Measurements from ENCODE around the gene CD9. TPM values are rescaled to one million over a fixed set of nuclear protein-coding genes. Genes with fewer than 3 reads are reported as not detected.

The CD9 gene
- total RNA-seq, 1 donor from 2014 or later: 437 TPM

- peaks cover 99% of the 10 kb centered on the region for H3K4me1 ChIP-seq
- no peak for DNase-seq
- no peak for ATAC-seq
Measured at GRCh38 chr12:6224550-6224949, 24.4 kb downstream of the CD9 start.

DNA sequence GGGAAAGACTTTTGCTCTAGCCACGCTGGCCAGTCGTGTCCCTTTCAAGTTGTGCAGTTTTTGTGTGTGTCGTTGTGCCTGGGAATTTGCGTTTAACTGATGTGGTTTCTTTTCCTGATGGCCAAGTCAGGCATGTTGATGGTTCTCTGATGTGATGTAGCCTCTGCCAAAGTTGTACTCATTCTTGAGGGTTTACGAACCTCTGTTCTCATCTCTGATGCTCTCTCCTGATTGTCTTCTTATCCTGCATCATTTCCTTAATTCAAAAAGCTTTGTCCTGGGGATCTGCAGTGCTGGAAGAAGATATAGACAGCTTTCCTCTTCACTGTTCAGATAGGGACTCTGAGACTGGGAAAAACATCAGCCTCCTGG, 25.4 kb downstream of the CD9 start:
- TF ChIP-seq, protein P1, sequence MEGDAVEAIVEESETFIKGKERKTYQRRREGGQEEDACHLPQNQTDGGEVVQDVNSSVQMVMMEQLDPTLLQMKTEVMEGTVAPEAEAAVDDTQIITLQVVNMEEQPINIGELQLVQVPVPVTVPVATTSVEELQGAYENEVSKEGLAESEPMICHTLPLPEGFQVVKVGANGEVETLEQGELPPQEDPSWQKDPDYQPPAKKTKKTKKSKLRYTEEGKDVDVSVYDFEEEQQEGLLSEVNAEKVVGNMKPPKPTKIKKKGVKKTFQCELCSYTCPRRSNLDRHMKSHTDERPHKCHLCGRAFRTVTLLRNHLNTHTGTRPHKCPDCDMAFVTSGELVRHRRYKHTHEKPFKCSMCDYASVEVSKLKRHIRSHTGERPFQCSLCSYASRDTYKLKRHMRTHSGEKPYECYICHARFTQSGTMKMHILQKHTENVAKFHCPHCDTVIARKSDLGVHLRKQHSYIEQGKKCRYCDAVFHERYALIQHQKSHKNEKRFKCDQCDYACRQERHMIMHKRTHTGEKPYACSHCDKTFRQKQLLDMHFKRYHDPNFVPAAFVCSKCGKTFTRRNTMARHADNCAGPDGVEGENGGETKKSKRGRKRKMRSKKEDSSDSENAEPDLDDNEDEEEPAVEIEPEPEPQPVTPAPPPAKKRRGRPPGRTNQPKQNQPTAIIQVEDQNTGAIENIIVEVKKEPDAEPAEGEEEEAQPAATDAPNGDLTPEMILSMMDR (IDR thresholded peaks at IDR 0.05): no peak
- peaks cover 50% of the 10 kb centered on the region for H3K36me3 ChIP-seq
- intact Hi-C loops (cut with DNase I): no loop called here
- H3K27me3 ChIP-seq (ENCODE audit: low read depth): no peaks in the 10 kb centered on the region
- DNase-seq (no peak), ATAC-seq (no peak)
- H3K9me3 ChIP-seq: no peaks in the 10 kb centered on the region
- H3K4me1 ChIP-seq: peaks cover 100% of the 10 kb centered on the region
- H3K4me3 ChIP-seq: no peak overlapping the region
- H3K27ac ChIP-seq: peak overlapping the region; percentile 83

More at GRCh38 chr12:6224550-6224949, 24.4 kb downstream of the CD9 start:
- TF ChIP-seq, protein P1 (IDR thresholded peaks at IDR 0.05): no peak
- H3K9me3 ChIP-seq: no peaks in the 10 kb centered on the region
- no peaks in the 10 kb centered on the region for H3K27me3 ChIP-seq (ENCODE audit: low read depth)
- peaks cover 51% of the 10 kb centered on the region for H3K36me3 ChIP-seq
- H3K4me3 ChIP-seq: no peak overlapping the region
- intact Hi-C loops (cut with DNase I): no loop called here
- H3K27ac ChIP-seq: peak overlapping the region; percentile 83

DNA sequence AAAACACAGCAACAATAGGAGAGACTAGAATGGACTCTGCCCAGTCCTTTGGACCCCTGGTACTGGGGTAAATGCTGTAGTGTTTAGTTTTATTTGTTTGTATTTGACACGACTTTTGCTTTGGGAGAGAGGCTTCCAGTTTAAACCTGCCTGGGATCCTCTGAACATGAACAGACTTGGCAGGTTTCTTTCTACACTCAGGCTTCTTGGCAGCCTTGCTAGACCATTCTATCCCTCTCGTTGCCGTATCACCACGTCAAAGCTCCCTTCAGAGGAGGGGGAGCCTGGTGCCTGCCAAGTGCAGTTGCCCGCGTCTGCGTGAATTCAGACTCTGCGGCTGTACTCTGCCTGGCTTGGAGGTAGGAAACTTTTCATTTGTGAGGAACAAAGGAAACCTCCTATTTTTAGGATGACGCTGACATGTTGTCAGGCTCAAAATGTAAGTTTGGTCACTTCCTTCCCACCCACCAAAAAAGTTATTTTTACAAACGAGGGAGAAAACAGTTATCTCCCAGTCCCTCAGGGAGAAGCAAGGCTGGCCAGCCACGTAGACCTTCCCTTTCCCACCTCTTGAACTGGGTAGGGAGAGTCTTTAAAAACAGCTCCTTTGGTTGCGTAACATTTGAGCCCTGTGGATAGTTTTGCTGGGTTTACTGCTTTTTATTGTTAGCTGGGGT, 25.9 kb downstream of the CD9 start:
- Histone ChIP-seq H3K27ac (peak overlapping the region; percentile 83), H3K36me3 (peaks cover 44% of the 10 kb centered on the region), H3K4me3 (no peak overlapping the region), H3K9me3 (no peaks in the 10 kb centered on the region), H3K4me1 (peaks cover 100% of the 10 kb centered on the region), H3K27me3 (ENCODE audit: low read depth) (no peaks in the 10 kb centered on the region)
- intact Hi-C loops (cut with DNase I): no loop called here
- ATAC-seq (peak; percentile 38 to 48), DNase-seq (no peak)
- TF ChIP-seq, protein P1 (IDR thresholded peaks at IDR 0.05): no peak

DNA sequence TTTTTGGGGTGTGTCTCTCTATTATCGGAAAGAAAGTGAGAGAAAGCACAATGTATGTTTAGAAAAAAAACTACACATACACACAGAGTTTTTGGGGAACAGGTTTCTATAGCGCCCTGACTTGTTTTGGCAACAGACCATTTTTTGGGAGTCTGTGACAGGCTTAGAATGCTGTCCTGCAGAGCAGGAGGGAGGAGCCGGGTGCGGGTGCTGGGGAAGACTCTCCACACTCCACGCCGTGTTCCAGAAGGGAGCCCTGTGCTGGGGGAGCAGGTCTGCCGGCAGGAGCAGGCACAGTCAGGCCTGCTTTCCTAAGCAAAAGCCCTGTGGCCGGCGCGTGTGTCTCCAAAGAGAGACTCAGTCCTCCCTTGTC, 26.5 kb downstream of the CD9 start:
- Histone ChIP-seq H3K4me3 (no peak overlapping the region), H3K9me3 (no peaks in the 10 kb centered on the region), H3K4me1 (peaks cover 100% of the 10 kb centered on the region), H3K27ac (peak overlapping the region; percentile 83), H3K27me3 (ENCODE audit: low read depth) (no peaks in the 10 kb centered on the region), H3K36me3 (peaks cover 43% of the 10 kb centered on the region)
- DNase-seq (peak; percentile 76), ATAC-seq (peak; percentile 31 to 48)
- intact Hi-C loops (cut with DNase I): no loop called here
- TF ChIP-seq, protein P1 (IDR thresholded peaks at IDR 0.05): no peak

DNA sequence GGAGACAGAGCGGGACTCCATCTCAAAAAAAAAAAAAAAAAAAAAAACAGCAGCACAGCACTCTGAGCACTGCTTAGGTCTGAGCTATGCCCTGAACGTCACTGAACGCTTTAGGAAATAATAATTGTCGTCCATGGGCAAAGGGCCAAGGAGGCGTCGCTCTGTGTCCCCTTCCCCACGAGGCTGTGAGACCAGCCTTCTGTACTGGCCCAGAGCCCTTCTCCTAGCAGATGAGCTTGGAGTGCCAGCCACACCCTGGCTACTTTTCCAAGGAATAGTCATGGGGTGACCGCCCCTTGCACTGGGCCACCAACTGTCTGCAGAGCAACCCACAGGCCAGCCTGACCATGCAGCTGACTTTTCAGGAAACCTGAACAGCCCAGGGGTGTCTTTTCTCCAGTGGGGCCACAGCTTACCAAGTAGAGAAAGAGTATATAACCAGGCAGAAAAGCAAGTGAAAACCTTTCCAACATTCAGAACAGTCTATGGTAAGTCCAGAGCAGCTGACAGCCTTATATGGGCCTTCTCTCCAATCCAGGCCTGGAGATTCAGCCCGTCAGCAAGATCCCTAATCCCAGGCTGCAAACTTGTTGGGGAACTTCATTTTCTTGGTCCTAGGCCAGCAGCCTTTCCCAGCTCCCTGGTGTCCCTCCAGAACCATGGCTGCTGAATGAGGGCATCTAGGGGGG, 28.5 kb downstream of the CD9 start:
- Histone ChIP-seq H3K27me3 (ENCODE audit: low read depth) (no peaks in the 10 kb centered on the region), H3K36me3 (peaks cover 59% of the 10 kb centered on the region)
- ATAC-seq: no peak

More for the DNA sequence above, 28.5 kb downstream of the CD9 start:
- Histone ChIP-seq H3K27ac (peak overlapping the region; percentile 83), H3K9me3 (no peaks in the 10 kb centered on the region), H3K4me1 (peaks cover 99% of the 10 kb centered on the region), H3K4me3 (no peak overlapping the region)
- intact Hi-C loops (cut with DNase I): no loop called here
- no peak for DNase-seq
- TF ChIP-seq, protein P1 (IDR thresholded peaks at IDR 0.05): no peak
